Uterus (tissue), 4 donors: ENCODE data around the gene CDIPT. TPM values are rescaled to one million over a fixed set of nuclear protein-coding genes. Genes with fewer than 3 reads are reported as not detected.

ENCODE experiments used
- DNase-seq, 2 donors: peaks; one replicate each; pipeline ENCODE4 v3.0.0-alpha.2; 2019 to 2020
- H3K27ac ChIP-seq, 2 donors: fragments of 200-600 bp; sonication (generic); 1 replicate in 1 of 2; 2 replicates in 1 of 2; pipeline ENCODE4 v1.5.1; 2016 to 2018
- H3K27me3 ChIP-seq, 2 donors: fragments of 200-600 bp; sonication (generic); one replicate each; pipeline ENCODE4 v1.5.1; 2018 to 2019; ENCODE audit warnings: control low read depth in 1 of 2
- H3K36me3 ChIP-seq, 2 donors: fragments of 200-600 bp; sonication (generic); one replicate each; pipeline ENCODE4 v1.5.1; 2019; ENCODE audit warnings: control low read depth in 1 of 2
- H3K4me1 ChIP-seq, 2 donors: fragments of 200-600 bp; sonication (generic); one replicate each; pipeline ENCODE4 v1.5.1; 2018 to 2019; ENCODE audit warnings: control low read depth in 1 of 2
- H3K4me3 ChIP-seq, 2 donors: fragments of 200-600 bp; sonication (generic); 1 replicate in 1 of 2; 2 replicates in 1 of 2; pipeline ENCODE4 v1.5.1; 2018 to 2019; ENCODE audit warnings: mild to moderate bottlenecking in 1 of 2
- H3K9me3 ChIP-seq, 2 donors: fragments of 200-600 bp; sonication (generic); one replicate each; pipeline ENCODE4 v1.5.1; 2019; ENCODE audit warnings: control low read depth in 1 of 2
- POLR2A ChIP-seq, 2 donors: fragments of 450-650 bp; IDR thresholded peaks; one replicate each; pipeline ENCODE4 v1.6.1; 2016; ENCODE audit warnings: antibody characterized with exemption in 2 of 2, mild to moderate bottlenecking in 1 of 2, moderate library complexity in 1 of 2
- intact Hi-C: fragments of 100-400 bp; cut with DNase I; formaldehyde crosslinking; loops from one replicate; pipeline ENCODE4 v1.15.1; 2023; ENCODE audit warnings: low total_unique reads
- total RNA-seq, 4 donors: library from RNA; depleted of rRNA in 3 of 4; stranded (reverse); fragments of >200 nt in 3 of 4; gene quantifications; one replicate each; pipeline versions ENCODE4 v1.1.0 to v1.2.4, GENCODE V29; 2014 to 2023
- TF ChIP-seq, protein P1 (sequence below), 4 experiments: fragments of 200-600 bp in 2 of 4; fragments of 450-650 bp in 2 of 4; sonication (generic) in 2 of 4; IDR thresholded peaks; one replicate each; pipeline ENCODE4 v1.5.1; 2016 to 2019; ENCODE audit warnings: antibody characterized with exemption in 4 of 4, mild to moderate bottlenecking in 2 of 4, moderate library complexity in 1 of 4
- donor health status: DM: yes; HTN: yes; CAD: no.

Gene CDIPT
- total RNA-seq, 4 donors from 2014 or later, result 35.1 to 83.7 (median 59.1) TPM

GRCh38 chr16:29883987-29884386 lies 21.0 kb upstream of the CDIPT start:
- DNase-seq, result no peak
- intact Hi-C loops, result no loop called here
- no peaks in the 10 kb centered on the region for H3K36me3 ChIP-seq
- no peaks in the 10 kb centered on the region for H3K27me3 ChIP-seq
- H3K4me3 ChIP-seq, result no peak overlapping the region
- H3K9me3 ChIP-seq, result no peaks in the 10 kb centered on the region
- TF ChIP-seq, protein P1, sequence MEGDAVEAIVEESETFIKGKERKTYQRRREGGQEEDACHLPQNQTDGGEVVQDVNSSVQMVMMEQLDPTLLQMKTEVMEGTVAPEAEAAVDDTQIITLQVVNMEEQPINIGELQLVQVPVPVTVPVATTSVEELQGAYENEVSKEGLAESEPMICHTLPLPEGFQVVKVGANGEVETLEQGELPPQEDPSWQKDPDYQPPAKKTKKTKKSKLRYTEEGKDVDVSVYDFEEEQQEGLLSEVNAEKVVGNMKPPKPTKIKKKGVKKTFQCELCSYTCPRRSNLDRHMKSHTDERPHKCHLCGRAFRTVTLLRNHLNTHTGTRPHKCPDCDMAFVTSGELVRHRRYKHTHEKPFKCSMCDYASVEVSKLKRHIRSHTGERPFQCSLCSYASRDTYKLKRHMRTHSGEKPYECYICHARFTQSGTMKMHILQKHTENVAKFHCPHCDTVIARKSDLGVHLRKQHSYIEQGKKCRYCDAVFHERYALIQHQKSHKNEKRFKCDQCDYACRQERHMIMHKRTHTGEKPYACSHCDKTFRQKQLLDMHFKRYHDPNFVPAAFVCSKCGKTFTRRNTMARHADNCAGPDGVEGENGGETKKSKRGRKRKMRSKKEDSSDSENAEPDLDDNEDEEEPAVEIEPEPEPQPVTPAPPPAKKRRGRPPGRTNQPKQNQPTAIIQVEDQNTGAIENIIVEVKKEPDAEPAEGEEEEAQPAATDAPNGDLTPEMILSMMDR (IDR thresholded peaks at IDR 0.05), result no peak
- TF ChIP-seq POLR2A (IDR thresholded peaks at IDR 0.05), result no peak
- no peak overlapping the region for H3K27ac ChIP-seq
- no peaks in the 10 kb centered on the region for H3K4me1 ChIP-seq

DNA sequence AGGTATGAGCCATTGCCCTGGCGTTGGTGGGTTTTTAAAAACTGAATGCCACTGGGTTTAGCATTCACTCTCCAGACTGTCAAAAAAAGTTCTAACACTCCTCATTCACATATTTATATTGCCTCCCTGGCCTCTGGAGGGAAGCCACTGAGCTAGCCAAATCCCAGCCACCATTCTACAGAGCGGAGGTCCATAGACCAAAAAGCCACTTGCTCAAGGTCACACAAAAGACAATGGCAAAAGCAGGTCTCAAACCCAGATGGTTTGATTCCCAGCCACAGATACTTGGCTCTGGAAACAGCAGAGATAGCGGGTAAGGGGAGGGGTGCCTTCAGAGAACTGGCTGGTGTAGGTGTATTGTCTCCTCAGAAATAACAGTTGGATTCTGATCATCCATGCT lies 18.0 kb upstream of the CDIPT start:
- TF ChIP-seq, protein P1 (IDR thresholded peaks at IDR 0.05), result no peak
- no peak for TF ChIP-seq POLR2A (IDR thresholded peaks at IDR 0.05)
- H3K36me3 ChIP-seq, result no peaks in the 10 kb centered on the region
- no peaks in the 10 kb centered on the region for H3K9me3 ChIP-seq
- intact Hi-C loops, result no loop called here
- no peak overlapping the region for H3K4me3 ChIP-seq
- H3K27me3 ChIP-seq, result peaks cover 0 to 3% of the 10 kb centered on the region in 2 donors
- H3K27ac ChIP-seq, result no peak overlapping the region
- H3K4me1 ChIP-seq, result no peaks in the 10 kb centered on the region
- DNase-seq, result no peak

DNA sequence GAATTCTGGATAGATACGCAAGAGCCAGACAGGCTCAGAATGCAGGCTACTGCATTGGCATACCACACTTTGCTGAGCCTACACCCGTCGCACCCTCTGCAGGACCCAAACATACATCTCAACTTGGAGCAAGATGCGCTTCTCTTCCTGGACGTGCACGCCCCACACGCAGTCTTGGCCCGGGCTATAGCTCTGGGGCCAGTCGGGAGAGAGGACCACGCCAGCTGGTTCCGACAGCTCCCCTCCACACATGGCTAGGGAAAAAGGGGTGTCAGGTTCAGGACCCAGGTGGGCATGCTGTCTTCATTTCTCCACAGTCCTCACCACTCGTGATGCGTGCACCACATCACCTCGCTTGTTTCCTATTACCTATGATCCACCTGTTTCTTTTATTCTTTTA lies 15.1 kb upstream of the CDIPT start:
- H3K27me3 ChIP-seq, result peaks cover 0 to 3% of the 10 kb centered on the region in 2 donors

DNA sequence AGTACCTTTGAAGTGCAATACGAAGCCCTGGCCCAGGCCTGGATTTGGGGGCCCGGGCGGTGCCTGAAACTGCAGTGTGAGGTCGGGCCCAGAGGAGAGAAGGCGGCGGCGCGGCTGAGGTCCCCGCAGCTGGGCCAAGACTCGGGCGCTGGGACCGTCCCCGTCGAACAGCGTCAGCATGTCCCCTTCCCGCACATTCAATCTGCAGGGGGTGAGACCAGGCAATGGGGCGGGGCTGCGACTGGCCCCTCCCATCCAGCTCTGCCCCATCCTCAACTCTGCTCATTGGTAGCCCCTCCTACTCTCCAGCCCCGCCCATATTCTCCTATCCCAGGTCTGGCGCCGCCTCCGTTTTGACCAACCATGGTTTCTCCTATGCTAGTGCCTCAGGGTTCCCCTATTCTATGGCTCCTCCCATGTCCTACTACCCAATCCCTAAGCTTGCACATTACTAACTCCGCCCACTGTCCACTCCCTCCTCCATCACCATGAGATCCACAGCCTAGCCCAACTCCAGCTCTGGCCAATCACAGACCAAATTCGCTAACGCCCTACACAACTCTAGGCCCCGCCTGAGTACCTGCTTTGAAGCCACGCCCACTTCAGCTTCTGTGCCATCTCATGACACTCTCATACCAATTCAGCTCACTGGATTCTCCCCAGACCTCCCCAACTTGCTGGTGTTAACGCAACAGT lies 14.4 kb upstream of the CDIPT start:
- TF ChIP-seq, protein P1 (IDR thresholded peaks at IDR 0.05), result no peak
- TF ChIP-seq POLR2A (IDR thresholded peaks at IDR 0.05), result no peak
- DNase-seq, result no peak
- Histone ChIP-seq H3K36me3 (no peaks in the 10 kb centered on the region), H3K27me3 (peaks cover 0 to 3% of the 10 kb centered on the region in 2 donors), H3K9me3 (no peaks in the 10 kb centered on the region), H3K4me3 (no peak overlapping the region), H3K4me1 (no peaks in the 10 kb centered on the region), H3K27ac (no peak overlapping the region)
- intact Hi-C loops, result no loop called here

More for the DNA sequence above, 15.1 kb upstream of the CDIPT start:
- no peak for DNase-seq
- Histone ChIP-seq H3K36me3 (no peaks in the 10 kb centered on the region), H3K9me3 (no peaks in the 10 kb centered on the region), H3K27ac (no peak overlapping the region), H3K4me1 (no peaks in the 10 kb centered on the region), H3K4me3 (no peak overlapping the region)
- TF ChIP-seq, protein P1 (IDR thresholded peaks at IDR 0.05), result no peak
- no peak for TF ChIP-seq POLR2A (IDR thresholded peaks at IDR 0.05)
- intact Hi-C loops, result no loop called here

- Histone ChIP-seq H3K27ac (no peak overlapping the region), H3K9me3 (no peaks in the 10 kb centered on the region), H3K4me1 (no peaks in the 10 kb centered on the region), H3K36me3 (no peaks in the 10 kb centered on the region), H3K4me3 (no peak overlapping the region), H3K27me3 (peaks cover 0 to 3% of the 10 kb centered on the region in 2 donors)
- DNase-seq, result no peak
- intact Hi-C loops, result no loop called here
- TF ChIP-seq, protein P1 (IDR thresholded peaks at IDR 0.05), result no peak
- TF ChIP-seq POLR2A (IDR thresholded peaks at IDR 0.05), result no peak
Observed at GRCh38 chr16:29876594-29877249, 13.7 kb upstream of the CDIPT start.
